HEK293T (cell line): ENCODE data around the gene CCR6.

Experiments used
- BHLHE40 ChIP-seq: fragments of 450-650 bp; IDR thresholded peaks from 2 replicates; pipeline ENCODE4 v1.6.1; 2016; ENCODE audit warnings: mild to moderate bottlenecking, moderate library complexity, borderline replicate concordance
- CTBP1 ChIP-seq: fragments of 450-650 bp; IDR thresholded peaks from 2 replicates; pipeline ENCODE4 v1.6.1; 2016; ENCODE audit warnings: borderline replicate concordance
- ELF4 ChIP-seq: fragments of 450-650 bp; IDR thresholded peaks from 2 replicates; pipeline ENCODE4 v1.6.1; 2017; ENCODE audit warnings: antibody characterized with exemption
- FOXA1 ChIP-seq: fragments of 450-650 bp; IDR thresholded peaks from 2 replicates; pipeline ENCODE4 v1.6.1; 2016; ENCODE audit warnings: mild to moderate bottlenecking
- FOXM1 ChIP-seq: fragments of 450-650 bp; IDR thresholded peaks from 2 replicates; pipeline ENCODE4 v1.6.1; 2017; ENCODE audit warnings: mild to moderate bottlenecking, borderline replicate concordance
- LEF1 ChIP-seq: fragments of 450-650 bp; IDR thresholded peaks from 2 replicates; pipeline ENCODE4 v1.6.1; 2017; ENCODE audit warnings: mild to moderate bottlenecking, borderline replicate concordance
- NFRKB ChIP-seq: fragments of 450-650 bp; IDR thresholded peaks from 2 replicates; pipeline ENCODE4 v1.6.1; 2016; ENCODE audit warnings: mild to moderate bottlenecking, moderate library complexity
- PKNOX1 ChIP-seq: fragments of 450-650 bp; IDR thresholded peaks from 2 replicates; pipeline ENCODE4 v1.6.1; 2016
- SUZ12 ChIP-seq: fragments of 450-650 bp; IDR thresholded peaks from 2 replicates; pipeline ENCODE4 v1.6.1; 2016; ENCODE audit warnings: mild to moderate bottlenecking

GRCh38 chr6:167078745-167079144 is 44.2 kb upstream of the CCR6 start:
- TF ChIP-seq FOXA1 (no peak), PKNOX1 (no peak), ELF4 (no peak), NFRKB (no peak), LEF1 (no peak), BHLHE40 (no peak), FOXM1 (no peak), SUZ12 (no peak), CTBP1 (no peak)
